ENCODE measurements around the gene LMBRD1.

Gene LMBRD1

DNA sequence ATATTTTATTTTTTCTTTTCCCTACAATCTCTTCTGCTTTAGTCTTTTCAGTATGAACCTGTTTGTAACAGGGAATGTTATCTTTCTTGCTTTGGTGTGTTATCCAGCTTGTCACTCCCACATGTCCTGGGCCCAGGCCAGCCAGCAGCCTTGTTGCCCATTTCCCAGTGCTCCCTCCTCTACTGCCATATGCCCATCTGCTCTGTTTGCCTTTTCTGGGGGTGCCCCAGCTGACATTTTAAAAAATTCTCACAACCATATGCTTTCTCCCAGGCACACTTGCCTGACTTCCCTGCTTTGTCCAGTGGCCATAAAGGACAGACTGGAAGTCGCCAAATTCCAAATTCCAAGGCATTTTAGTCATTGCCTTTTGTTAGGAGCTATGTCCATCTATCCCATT, 23.6 kb upstream of the LMBRD1 start:
- Histone ChIP-seq H3K4me3 (no peak overlapping the region), H3K27ac (no peak overlapping the region), H3K36me3 (no peaks in the 10 kb centered on the region), H3K4me1 (peaks cover 8 to 14% (median 11%) of the 10 kb centered on the region in 10 experiments; a peak in 17 of 20 replicates), H3K9me3 (replicated peaks in 1 of 11) (no peaks in the 10 kb centered on the region), H4K20me1 (no peaks in the 10 kb centered on the region), H3K9ac (no peak overlapping the region), H3K4me2 (no peak overlapping the region), H3K27me3 (no peaks in the 10 kb centered on the region)
- no peak for TF ChIP-seq Cebpa-rat (IDR thresholded peaks at IDR 0.05)

DNA sequence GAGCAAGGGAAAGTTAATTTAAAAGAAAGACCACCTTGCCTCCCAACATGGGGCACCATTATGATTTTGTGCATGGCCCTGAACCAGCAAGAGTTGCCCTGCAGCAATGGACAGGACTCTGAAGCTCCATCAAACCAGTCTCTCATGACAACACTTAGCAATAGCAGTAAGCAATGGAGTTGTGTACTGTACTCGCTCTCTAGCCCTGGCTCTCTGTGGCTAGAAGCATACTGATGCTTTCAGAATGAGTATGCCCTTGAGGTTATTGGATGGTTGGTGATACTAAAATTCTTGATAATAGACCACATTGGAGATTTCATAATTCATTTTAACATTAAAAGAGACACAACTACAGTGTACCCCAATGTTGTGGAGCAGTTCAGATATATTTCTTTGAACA, 23.2 kb upstream of the LMBRD1 start:
- H3K4me3 ChIP-seq = no peak overlapping the region
- H3K9me3 ChIP-seq (replicated peaks in 1 of 11) = no peaks in the 10 kb centered on the region
- H3K27ac ChIP-seq = no peak overlapping the region
- no peak overlapping the region for H3K4me2 ChIP-seq
- H3K27me3 ChIP-seq = no peaks in the 10 kb centered on the region
- H3K4me1 ChIP-seq = peaks cover 9 to 18% (median 13%) of the 10 kb centered on the region in 10 experiments; a peak in 17 of 20 replicates
- no peak for TF ChIP-seq Cebpa-rat (IDR thresholded peaks at IDR 0.05)
- H3K36me3 ChIP-seq = no peaks in the 10 kb centered on the region
- H4K20me1 ChIP-seq = no peaks in the 10 kb centered on the region
- H3K9ac ChIP-seq = no peak overlapping the region

DNA sequence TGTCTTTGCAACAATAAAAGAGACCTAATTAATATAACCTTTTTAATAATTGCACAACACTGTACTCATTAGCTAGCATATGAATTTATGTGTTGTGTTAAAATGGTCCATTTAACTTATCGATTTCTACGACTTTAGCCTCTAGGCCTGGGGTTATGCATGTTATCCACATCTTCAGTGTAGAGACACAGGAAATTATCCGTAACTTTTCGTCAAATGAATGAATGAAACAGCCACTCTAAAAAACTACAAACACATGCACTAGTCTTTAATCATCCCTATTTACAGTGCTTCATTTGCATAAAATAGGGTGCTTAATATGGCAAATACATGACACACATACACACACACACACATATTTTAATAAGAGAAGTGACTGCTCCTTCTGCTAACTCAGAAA, 22.3 kb upstream of the LMBRD1 start:
- no peak for TF ChIP-seq Cebpa-rat (IDR thresholded peaks at IDR 0.05)
- Histone ChIP-seq H3K9ac (no peak overlapping the region), H3K36me3 (no peaks in the 10 kb centered on the region), H3K9me3 (replicated peaks in 1 of 11) (no peaks in the 10 kb centered on the region), H3K4me1 (peaks cover 9 to 21% (median 16%) of the 10 kb centered on the region in 10 experiments; a peak in 17 of 20 replicates), H3K27ac (no peak overlapping the region), H4K20me1 (no peaks in the 10 kb centered on the region), H3K27me3 (no peaks in the 10 kb centered on the region), H3K4me3 (no peak overlapping the region), H3K4me2 (no peak overlapping the region)

DNA sequence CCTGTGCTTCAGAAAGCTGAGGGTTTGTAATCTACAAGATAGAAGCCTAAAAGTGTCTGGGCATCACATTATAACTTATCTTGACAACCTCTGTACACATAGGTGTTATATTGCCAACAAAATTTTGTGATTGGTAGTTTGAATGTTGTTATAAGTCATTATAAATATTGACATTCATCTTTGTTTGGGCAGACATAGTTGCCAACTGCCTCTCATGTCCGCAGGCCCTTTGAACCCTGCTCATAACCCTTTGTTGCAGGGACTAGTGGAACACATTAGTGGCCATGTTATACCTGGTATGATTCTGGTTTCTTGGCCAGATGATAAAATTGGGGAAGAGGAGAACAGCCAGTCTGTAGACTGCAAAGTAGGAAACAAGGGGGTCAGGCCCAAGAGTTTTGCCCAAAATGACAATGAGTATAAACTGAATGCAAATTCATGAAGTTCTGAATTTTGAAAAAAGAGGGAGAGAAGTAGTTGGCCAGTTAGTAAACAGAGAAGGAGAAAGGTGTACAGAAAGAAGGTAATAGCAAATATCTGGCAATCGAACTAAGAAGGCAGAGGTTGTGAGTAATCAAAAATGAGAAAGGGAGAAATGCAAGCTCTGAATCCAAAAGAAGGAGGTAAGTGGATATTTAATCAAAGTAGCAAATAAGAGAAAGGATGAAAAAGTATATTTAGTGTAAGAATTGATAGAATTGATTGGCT, 21.6 kb upstream of the LMBRD1 start:
- peaks cover 16 to 29% (median 22%) of the 10 kb centered on the region in 10 experiments for H3K4me1 ChIP-seq
- no peak overlapping the region for H3K4me2 ChIP-seq
- no peak for TF ChIP-seq Cebpa-rat (IDR thresholded peaks at IDR 0.05)
- H3K9ac ChIP-seq = no peak overlapping the region
- no peaks in the 10 kb centered on the region for H3K36me3 ChIP-seq
- no peak overlapping the region for H3K4me3 ChIP-seq
- no peaks in the 10 kb centered on the region for H4K20me1 ChIP-seq
- no peak overlapping the region for H3K27ac ChIP-seq
- H3K27me3 ChIP-seq = no peaks in the 10 kb centered on the region
- no peaks in the 10 kb centered on the region for H3K9me3 ChIP-seq (replicated peaks in 1 of 11)

DNA sequence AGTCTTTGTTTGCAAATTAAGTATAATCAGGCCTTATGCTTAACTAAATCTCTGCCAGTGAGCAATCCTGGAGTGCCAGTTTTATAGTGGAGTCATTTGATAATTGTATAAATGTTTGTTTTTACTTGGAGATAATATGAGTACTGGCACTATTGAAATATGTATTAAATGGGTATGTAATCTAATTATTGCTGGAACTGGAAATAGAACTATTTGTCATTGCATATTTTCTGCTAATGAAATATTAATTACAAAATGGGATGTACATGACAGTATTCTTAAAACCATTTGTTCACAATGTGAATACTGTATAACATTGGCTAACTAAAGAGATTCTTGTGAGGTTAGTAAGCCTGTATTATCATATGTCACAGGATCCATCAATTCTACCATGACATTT, 20.5 kb upstream of the LMBRD1 start:
- H3K4me1 ChIP-seq = peaks cover 26 to 39% (median 29%) of the 10 kb centered on the region in 10 experiments
- no peak overlapping the region for H3K4me3 ChIP-seq
- no peak overlapping the region for H3K9ac ChIP-seq
- H3K9me3 ChIP-seq (replicated peaks in 1 of 11) = no peaks in the 10 kb centered on the region
- no peak for TF ChIP-seq Cebpa-rat (IDR thresholded peaks at IDR 0.05)
- no peak overlapping the region for H3K4me2 ChIP-seq
- no peaks in the 10 kb centered on the region for H3K27me3 ChIP-seq
- no peak overlapping the region for H3K27ac ChIP-seq
- H4K20me1 ChIP-seq = no peaks in the 10 kb centered on the region
- H3K36me3 ChIP-seq = no peaks in the 10 kb centered on the region

DNA sequence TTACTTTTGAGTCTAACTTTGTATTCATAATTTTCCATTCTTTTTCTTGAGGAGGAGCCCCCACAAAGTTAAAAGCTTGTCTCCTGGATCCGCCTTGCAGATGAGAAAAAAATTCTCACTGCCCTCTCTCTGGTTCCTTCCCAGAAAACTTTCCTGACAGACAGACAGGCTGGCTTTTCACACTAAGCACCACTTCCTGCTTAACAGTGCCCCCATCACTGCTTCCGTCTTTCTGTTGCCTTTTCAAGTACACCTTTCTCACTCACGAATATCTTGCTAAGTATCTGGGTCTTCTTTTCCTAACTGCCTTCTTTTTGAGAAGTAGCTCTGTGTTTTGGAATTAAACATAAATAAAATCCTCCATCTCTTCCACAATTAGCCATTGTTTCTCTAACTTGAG, 19.8 kb upstream of the LMBRD1 start:
- Histone ChIP-seq H3K9ac (no peak overlapping the region), H3K4me2 (peak overlapping the region in 9 of 11 experiments; percentile 1 to 54 (median 39); a peak in 14 of 22 replicates), H3K27ac (no peak overlapping the region), H3K4me3 (no peak overlapping the region), H3K4me1 (peaks cover 27 to 45% (median 29%) of the 10 kb centered on the region in 10 experiments), H3K36me3 (no peaks in the 10 kb centered on the region), H4K20me1 (no peaks in the 10 kb centered on the region), H3K27me3 (no peaks in the 10 kb centered on the region), H3K9me3 (replicated peaks in 1 of 11) (no peaks in the 10 kb centered on the region)
- no peak for TF ChIP-seq Cebpa-rat (IDR thresholded peaks at IDR 0.05)

DNA sequence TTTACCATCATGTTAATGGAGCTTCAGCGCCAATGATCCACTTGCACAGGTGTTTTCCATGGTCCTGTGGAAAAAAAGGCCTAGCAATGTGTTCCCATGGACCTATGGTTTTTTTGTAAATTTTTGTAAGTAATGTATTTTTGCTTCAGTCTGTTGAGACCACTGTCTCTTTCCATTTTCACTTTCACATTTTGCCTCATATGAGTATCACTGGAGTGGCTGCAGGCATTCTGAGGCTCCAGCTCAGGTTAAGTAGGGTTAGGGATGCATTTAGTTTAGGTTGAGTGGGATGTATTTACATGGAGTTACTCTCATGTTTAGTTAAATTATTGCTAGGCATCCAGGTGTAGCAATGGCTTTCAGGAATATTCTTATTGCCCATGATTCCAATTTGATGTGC, 19.2 kb upstream of the LMBRD1 start:
- Histone ChIP-seq H3K27me3 (no peaks in the 10 kb centered on the region), H3K27ac (no peak overlapping the region), H3K9me3 (replicated peaks in 1 of 11) (no peaks in the 10 kb centered on the region), H3K9ac (no peak overlapping the region), H3K4me3 (no peak overlapping the region), H3K4me2 (peak overlapping the region; percentile 1 to 54 (median 39); a peak in 15 of 22 replicates), H4K20me1 (no peaks in the 10 kb centered on the region), H3K36me3 (no peaks in the 10 kb centered on the region), H3K4me1 (peaks cover 27 to 45% (median 29%) of the 10 kb centered on the region in 10 experiments)
- no peak for TF ChIP-seq Cebpa-rat (IDR thresholded peaks at IDR 0.05)

DNA sequence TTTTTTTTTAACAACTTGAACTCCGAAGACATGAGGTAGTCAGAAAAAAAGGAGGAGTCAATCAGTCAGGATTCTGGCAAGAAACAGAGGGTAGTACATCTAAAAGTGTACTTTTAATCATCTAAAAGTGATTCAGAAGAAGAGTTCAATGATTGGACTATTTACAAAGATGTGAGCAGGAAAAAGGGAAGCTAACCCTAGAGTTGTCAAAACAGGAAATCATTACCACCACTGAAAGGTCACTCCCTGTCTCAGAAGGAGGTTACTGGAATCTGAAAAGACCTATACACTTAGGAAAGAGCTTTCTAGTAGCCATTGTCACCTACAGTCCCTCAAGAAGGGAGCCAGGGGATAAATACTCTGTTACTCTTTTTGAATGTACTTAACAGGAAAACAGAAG, 16.7 kb upstream of the LMBRD1 start:
- peak overlapping the region in 4 of 11 experiments; percentile 34 to 58 (median 53); a peak in 5 of 22 replicates for H3K9ac ChIP-seq
- no peaks in the 10 kb centered on the region for H4K20me1 ChIP-seq
- peaks cover 27 to 45% (median 31%) of the 10 kb centered on the region in 10 experiments for H3K4me1 ChIP-seq
- H3K27me3 ChIP-seq = no peaks in the 10 kb centered on the region
- 0 out of 20 replicates have a peak overlapping the region, but pooled peaks of 1 of the 10 experiments have one; percentile 8 for H3K4me3 ChIP-seq
- peak overlapping the region; percentile 44 to 78 (median 63); a peak in 21 of 22 replicates for H3K4me2 ChIP-seq
- no peak for TF ChIP-seq Cebpa-rat (IDR thresholded peaks at IDR 0.05)
- peak overlapping the region in 9 of 11 experiments; percentile 20 to 83 (median 66); a peak in 16 of 22 replicates for H3K27ac ChIP-seq
- H3K36me3 ChIP-seq = no peaks in the 10 kb centered on the region
- H3K9me3 ChIP-seq (replicated peaks in 1 of 11) = peaks cover 0 to 10% (median 5%) of the 10 kb centered on the region in 11 experiments; a peak in 11 of 22 replicates

DNA sequence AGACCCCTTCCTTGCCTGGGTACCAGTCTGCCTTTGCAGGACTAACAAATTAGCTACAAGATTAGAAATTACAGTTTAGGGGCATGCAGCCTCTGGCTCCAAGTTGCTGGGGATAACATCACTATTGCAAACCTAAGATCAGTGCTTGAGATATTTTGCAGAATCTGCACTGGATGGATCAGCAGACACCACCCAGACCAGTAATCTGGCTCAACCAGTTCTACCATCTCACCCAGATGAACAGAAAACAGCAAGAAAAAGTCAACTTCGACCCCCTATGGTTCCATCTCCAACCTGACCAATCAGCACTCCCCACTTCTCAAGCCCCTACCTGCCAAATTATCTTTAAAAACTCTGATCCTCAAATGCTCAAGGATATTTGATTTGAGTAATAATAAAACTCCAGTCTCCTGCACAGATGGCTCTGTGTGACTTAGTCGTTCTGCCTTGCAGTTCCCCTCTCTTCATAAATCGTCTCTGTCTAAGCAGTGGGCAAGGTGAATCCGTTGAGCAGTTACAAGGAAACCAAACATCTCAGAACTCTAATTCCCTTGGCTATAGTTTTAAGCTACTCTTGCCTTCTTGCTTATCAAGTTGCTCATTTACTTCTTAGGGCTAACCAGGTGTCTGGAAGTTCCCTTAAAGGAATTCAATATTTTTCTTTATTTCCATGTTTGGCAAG, 16.1 kb upstream of the LMBRD1 start:
- H3K4me3 ChIP-seq = 0 out of 20 replicates have a peak overlapping the region, but pooled peaks of 1 of the 10 experiments have one; percentile 8
- H4K20me1 ChIP-seq = no peaks in the 10 kb centered on the region
- no peaks in the 10 kb centered on the region for H3K27me3 ChIP-seq
- H3K9ac ChIP-seq = peak overlapping the region in 4 of 11 experiments; percentile 34 to 58 (median 53); a peak in 5 of 22 replicates
- H3K4me1 ChIP-seq = peaks cover 27 to 45% (median 31%) of the 10 kb centered on the region in 10 experiments
- H3K9me3 ChIP-seq (replicated peaks in 1 of 11) = peaks cover 0 to 16% (median 11%) of the 10 kb centered on the region in 11 experiments; a peak in 13 of 22 replicates
- H3K4me2 ChIP-seq = peak overlapping the region; percentile 44 to 78 (median 63); a peak in 21 of 22 replicates
- H3K27ac ChIP-seq = peak overlapping the region in 9 of 11 experiments; percentile 20 to 83 (median 66); a peak in 16 of 22 replicates
- no peaks in the 10 kb centered on the region for H3K36me3 ChIP-seq
- no peak for TF ChIP-seq Cebpa-rat (IDR thresholded peaks at IDR 0.05)

Data from BLaER1 treated with 17β-estradiol and CSF1 and Interleukin-3, amounts not matched to agents 10 nM and 100 nM (cell line).